A673 (cell line): ENCODE measurements around the gene CACNA2D2. TPM values are rescaled to one million over a fixed set of nuclear protein-coding genes. Genes with fewer than 3 reads are reported as not detected.
A peak's percentile ranks its signal among the peaks of the same experiment; 100 is the strongest.

ENCODE experiments used
- BruUV-seq: library from RNA; stranded (reverse); fragments of 400-500 nt; replicated peaks from 2 replicates; lab custom pipeline; 2021; lab: Mats Ljungman, UMichigan
- CTCF ChIA-PET: fragments of 300-600 bp; sonication (Branson Sonifier 250); formaldehyde crosslinking; loops from one replicate; lab custom pipeline; 2022; ENCODE audit warnings: antibody characterized with exemption; lab: Charles Lee
- POLR2A ChIA-PET: fragments of 300-600 bp; sonication (Branson Sonifier 250); formaldehyde crosslinking; loops from one replicate; lab custom pipeline; 2022; ENCODE audit warnings: antibody characterized with exemption; ENCODE audit not compliant: low non-redundant PET; lab: Charles Lee
- DNase-seq: peaks from one replicate; pipeline ENCODE4 v3.0.0-alpha.2; 2015; ENCODE audit warnings: low spot score
- H3K27ac ChIP-seq: fragments of 200-600 bp; sonication (generic); 2 replicates; pipeline ENCODE4 v1.5.1; 2016; ENCODE audit warnings: mixed run types, low read depth, mild to moderate bottlenecking, mixed read lengths, antibody characterized with exemption, low read length; ENCODE audit not compliant: poor library complexity, severe bottlenecking
- H3K27me3 ChIP-seq: fragments of 200-600 bp; sonication (generic); replicated peaks from 2 replicates; pipeline ENCODE4 v1.6.1; 2017; ENCODE audit warnings: mixed run types, low read depth, mild to moderate bottlenecking, mixed read lengths, antibody characterized with exemption, low read length; ENCODE audit not compliant: insufficient read depth, poor library complexity
- H3K36me3 ChIP-seq: fragments of 200-600 bp; sonication (generic); 2 replicates; pipeline ENCODE4 v1.6.1; 2016; ENCODE audit warnings: mixed run types, mild to moderate bottlenecking, mixed read lengths, antibody characterized with exemption, low read length; ENCODE audit not compliant: insufficient read depth, poor library complexity, severe bottlenecking
- H3K4me1 ChIP-seq: fragments of 200-600 bp; sonication (generic); 2 replicates; pipeline ENCODE4 v1.6.1; 2017; ENCODE audit warnings: mixed run types, mild to moderate bottlenecking, mixed read lengths, antibody characterized with exemption, low read length; ENCODE audit not compliant: insufficient read depth, poor library complexity, severe bottlenecking
- H3K4me3 ChIP-seq: fragments of 200-600 bp; sonication (generic); 2 replicates; pipeline ENCODE4 v1.5.1; 2016; ENCODE audit warnings: low read depth, mixed run types, mild to moderate bottlenecking, mixed read lengths, low read length; ENCODE audit not compliant: poor library complexity, severe bottlenecking
- H3K9me3 ChIP-seq: fragments of 200-600 bp; sonication (generic); 2 replicates; pipeline ENCODE4 v1.6.1; 2016; ENCODE audit warnings: mixed run types, low read depth, mild to moderate bottlenecking, mixed read lengths, antibody characterized with exemption, low read length; ENCODE audit not compliant: poor library complexity, severe bottlenecking
- CTCF ChIP-seq: fragments of 300-800, 200-600 bp; sonication (generic); conservative IDR thresholded peaks from 2 replicates; pipeline ENCODE4 v1.5.1; 2017; ENCODE audit warnings: low read depth, mild to moderate bottlenecking, antibody characterized with exemption, low read length, moderate library complexity, mixed read lengths
- EZH2 ChIP-seq: fragments of 200-600 bp; sonication (generic); IDR thresholded peaks from 2 replicates; pipeline ENCODE4 v1.6.1; 2017; ENCODE audit warnings: borderline replicate concordance, low read depth, mild to moderate bottlenecking, mixed read lengths, antibody characterized with exemption, low read length; ENCODE audit not compliant: poor library complexity, severe bottlenecking
- intact Hi-C: fragments of 100-400 bp; cut with micrococcal nuclease; formaldehyde crosslinking; loops from one replicate; pipeline ENCODE4 v1.10.0; 2022; ENCODE audit not compliant: unreplicated experiment
- total RNA-seq: library from RNA; stranded (reverse); gene quantifications from 2 replicates; pipeline ENCODE4 v1.2.3, GENCODE V29; 2021

Gene CACNA2D2
- total RNA-seq, 1 experiment from 2014 or later, result 0.17 TPM

GRCh38 chr3:50371133-50371685, 132.2 kb downstream of the CACNA2D2 start:
- no peak for DNase-seq
- POLR2A ChIA-PET, result no interaction called here
- no TSS peak for BruUV-seq

GRCh38 chr3:50370594-50370993, 132.8 kb downstream of the CACNA2D2 start:
- BruUV-seq, result no TSS peak
- H3K36me3 ChIP-seq, result no peaks in the 10 kb centered on the region
- intact Hi-C loops, result loop anchor here (5.0 kb wide), 1 partner anchor 172 kb away; no protein-coding TSS in a partner anchor
- H3K27ac ChIP-seq, result no peak overlapping the region
- no peaks in the 10 kb centered on the region for H3K27me3 ChIP-seq
- H3K9me3 ChIP-seq, result no peaks in the 10 kb centered on the region
- TF ChIP-seq EZH2, result no peak
- TF ChIP-seq CTCF, result peak; percentile 50
- H3K4me3 ChIP-seq, result no peak overlapping the region
- no peaks in the 10 kb centered on the region for H3K4me1 ChIP-seq
- CTCF ChIA-PET, result interaction anchor here (1.4 kb wide), 1 partner anchor 172 kb away, joined by 11 read pairs; no protein-coding TSS in a partner anchor
- peak; percentile 62 for DNase-seq
- POLR2A ChIA-PET, result no interaction called here

More at GRCh38 chr3:50371133-50371685, 132.2 kb downstream of the CACNA2D2 start:
- no peak for TF ChIP-seq CTCF
- TF ChIP-seq EZH2, result no peak
- Histone ChIP-seq H3K27me3 (no peaks in the 10 kb centered on the region), H3K4me1 (no peaks in the 10 kb centered on the region), H3K9me3 (no peaks in the 10 kb centered on the region), H3K36me3 (no peaks in the 10 kb centered on the region), H3K4me3 (no peak overlapping the region), H3K27ac (no peak overlapping the region)
- CTCF ChIA-PET, result interaction anchor here (1.4 kb wide), 1 partner anchor 171 kb away, joined by 11 read pairs; no protein-coding TSS in a partner anchor
- intact Hi-C loops, result loop anchor here (5.0 kb wide), 1 partner anchor 171 kb away; no protein-coding TSS in a partner anchor

GRCh38 chr3:50369012-50369670, 134.3 kb downstream of the CACNA2D2 start:
- BruUV-seq, result no TSS peak
- CTCF ChIA-PET, result no interaction called here
- Histone ChIP-seq H3K36me3 (no peaks in the 10 kb centered on the region), H3K27ac (no peak overlapping the region), H3K4me3 (no peak overlapping the region), H3K9me3 (no peaks in the 10 kb centered on the region), H3K27me3 (no peaks in the 10 kb centered on the region), H3K4me1 (no peaks in the 10 kb centered on the region)
- POLR2A ChIA-PET, result no interaction called here
- DNase-seq, result no peak
- intact Hi-C loops, result loop anchor here (5.0 kb wide), 1 partner anchor 243 kb away; the partner anchor contains the start of gene CISH
- TF ChIP-seq CTCF (no peak), EZH2 (no peak)
